Stimulated activated naive CD8-positive, alpha-beta T cell treated with anti-CD3 and anti-CD28 coated beads, Interleukin-15, amount 100 ng/mL, for 72 hours (primary cell): Measurements from ENCODE around the gene DISC1.
A peak's percentile ranks its signal among the peaks of the same experiment; 100 is the strongest.
"Not testable (repeated sequence)": the region's sequence is repeated elsewhere in the genome, so short reads cannot be mapped to it uniquely, and the experiment has no call there.

Experiments
- ATAC-seq: fragments of 150-1000 bp; cut with Tn5 transposase; 2 replicates; pipeline ENCODE4 v1.10.0; 2021; ENCODE audit warnings: mild to moderate bottlenecking, moderate library complexity
- DNase-seq, 2 donors: peaks; one replicate each; pipeline ENCODE4 v3.0.0; 2021 to 2022
- H3K27ac Mint-ChIP-seq, 2 donors: one replicate each; pipeline ENCODE4 v1.8.0; 2022; ENCODE audit warnings: mild to moderate bottlenecking in 2 of 2, mixed read lengths in 2 of 2, moderate library complexity in 2 of 2
- H3K27me3 Mint-ChIP-seq: one replicate; pipeline ENCODE4 v1.8.0; 2022; ENCODE audit warnings: mixed read lengths
- H3K4me1 Mint-ChIP-seq: one replicate; pipeline ENCODE4 v1.8.0; 2022; ENCODE audit warnings: mild to moderate bottlenecking, mixed read lengths
- H3K4me3 Mint-ChIP-seq, 2 donors: one replicate each; pipeline ENCODE4 v1.8.0; 2022; ENCODE audit warnings: mild to moderate bottlenecking in 2 of 2, mixed read lengths in 2 of 2, moderate library complexity in 1 of 2
- H3K9me3 Mint-ChIP-seq, 2 donors: one replicate each; pipeline ENCODE4 v1.8.0; 2022; ENCODE audit warnings: mixed read lengths in 2 of 2

DISC1 gene

GRCh38 chr1:231933711-231934626 is 307.4 kb downstream of the DISC1 start:
- Mint-ChIP-seq H3K27me3 (no peaks in the 10 kb centered on the region), H3K4me1 (peaks cover 20% of the 10 kb centered on the region), H3K27ac (no peak overlapping the region), H3K4me3 (no peak overlapping the region), H3K9me3 (no peaks in the 10 kb centered on the region)
- no peak for ATAC-seq
- no peak for DNase-seq

- Mint-ChIP-seq H3K4me1 (peaks cover 12% of the 10 kb centered on the region), H3K9me3 (no peaks in the 10 kb centered on the region), H3K4me3 (no peak overlapping the region), H3K27ac (peak overlapping the region in 1 of 2 donors; percentile 55), H3K27me3 (no peaks in the 10 kb centered on the region)
- ATAC-seq: no peak
- no peak for DNase-seq
Measured at GRCh38 chr1:231934797-231935196, 308.2 kb downstream of the DISC1 start.

GRCh38 chr1:231935856-231936255 is 309.3 kb downstream of the DISC1 start:
- Mint-ChIP-seq H3K27me3 (no peaks in the 10 kb centered on the region), H3K4me3 (no peak overlapping the region), H3K4me1 (peaks cover 1% of the 10 kb centered on the region), H3K9me3 (no peaks in the 10 kb centered on the region), H3K27ac (no peak overlapping the region)
- DNase-seq (no peak), ATAC-seq (no peak)

- Mint-ChIP-seq H3K9me3 (no peaks in the 10 kb centered on the region), H3K27me3 (no peaks in the 10 kb centered on the region), H3K27ac (no peak overlapping the region), H3K4me3 (no peak overlapping the region), H3K4me1 (peaks cover 4% of the 10 kb centered on the region)
- ATAC-seq (no peak), DNase-seq (no peak)
Measured at GRCh38 chr1:231936983-231937775, 310.6 kb downstream of the DISC1 start.

GRCh38 chr1:231938211-231938610 is 311.6 kb downstream of the DISC1 start:
- Mint-ChIP-seq H3K4me1 (peaks cover 4% of the 10 kb centered on the region), H3K27me3 (no peaks in the 10 kb centered on the region), H3K9me3 (peaks cover 0 to 3% of the 10 kb centered on the region in 2 donors), H3K4me3 (no peak overlapping the region), H3K27ac (no peak overlapping the region)
- ATAC-seq: no peak
- no peak for DNase-seq

- Mint-ChIP-seq H3K4me1 (peaks cover 4% of the 10 kb centered on the region), H3K4me3 (no peak overlapping the region), H3K27ac (peak overlapping the region in 1 of 2 donors; percentile 27), H3K27me3 (no peaks in the 10 kb centered on the region), H3K9me3 (peaks cover 0 to 4% of the 10 kb centered on the region in 2 donors)
- ATAC-seq (no peak), DNase-seq (no peak)
Measured at GRCh38 chr1:231938711-231939110, 312.1 kb downstream of the DISC1 start.

GRCh38 chr1:231939118-231939517 is 312.5 kb downstream of the DISC1 start:
- H3K4me3 Mint-ChIP-seq: no peak overlapping the region
- no peaks in the 10 kb centered on the region for H3K27me3 Mint-ChIP-seq
- DNase-seq (no peak), ATAC-seq (no peak)
- H3K9me3 Mint-ChIP-seq: peaks cover 0 to 4% of the 10 kb centered on the region in 2 donors
- peaks cover 4% of the 10 kb centered on the region for H3K4me1 Mint-ChIP-seq
- H3K27ac Mint-ChIP-seq: no peak overlapping the region

GRCh38 chr1:231940116-231940515 is 313.5 kb downstream of the DISC1 start:
- Mint-ChIP-seq H3K27ac (no peak overlapping the region), H3K4me3 (no peak overlapping the region), H3K9me3 (peaks cover 5 to 10% of the 10 kb centered on the region in 2 donors), H3K4me1 (peaks cover 4% of the 10 kb centered on the region), H3K27me3 (no peaks in the 10 kb centered on the region)
- ATAC-seq (no peak), DNase-seq (no peak)

GRCh38 chr1:231940701-231941100 is 314.1 kb downstream of the DISC1 start:
- Mint-ChIP-seq H3K9me3 (peaks cover 11 to 12% of the 10 kb centered on the region in 2 donors), H3K4me1 (peaks cover 4% of the 10 kb centered on the region), H3K27me3 (no peaks in the 10 kb centered on the region), H3K4me3 (no peak overlapping the region), H3K27ac (no peak overlapping the region)
- no peak for DNase-seq
- ATAC-seq: no peak

- H3K4me1 Mint-ChIP-seq: peaks cover 4% of the 10 kb centered on the region
- peak overlapping the region in 1 of 2 donors; percentile 77 for H3K27ac Mint-ChIP-seq
- DNase-seq (no peak), ATAC-seq (no peak)
- H3K27me3 Mint-ChIP-seq: no peaks in the 10 kb centered on the region
- H3K9me3 Mint-ChIP-seq: peaks cover 20 to 28% of the 10 kb centered on the region in 2 donors
- H3K4me3 Mint-ChIP-seq: no peak overlapping the region
Measured at GRCh38 chr1:231943084-231943483, 316.5 kb downstream of the DISC1 start.

- H3K4me1 Mint-ChIP-seq, ATAC-seq, H3K27me3 Mint-ChIP-seq, DNase-seq, H3K4me3 Mint-ChIP-seq, H3K27ac Mint-ChIP-seq: not testable (repeated sequence)
- peaks cover 18 to 28% of the 10 kb centered on the region in 2 donors for H3K9me3 Mint-ChIP-seq
Measured at GRCh38 chr1:231948102-231948501, 321.5 kb downstream of the DISC1 start.

GRCh38 chr1:231949277-231950091 is 322.9 kb downstream of the DISC1 start:
- Mint-ChIP-seq H3K4me3 (no peak overlapping the region), H3K9me3 (peaks cover 16 to 28% of the 10 kb centered on the region in 2 donors), H3K27me3 (no peaks in the 10 kb centered on the region), H3K27ac (peak overlapping the region in 1 of 2 donors; percentile 59), H3K4me1 (no peaks in the 10 kb centered on the region)
- DNase-seq (no peak), ATAC-seq (no peak)

GRCh38 chr1:231950331-231951128 is 323.9 kb downstream of the DISC1 start:
- H3K27me3 Mint-ChIP-seq: no peaks in the 10 kb centered on the region
- H3K27ac Mint-ChIP-seq: no peak overlapping the region
- DNase-seq (no peak), ATAC-seq (no peak)
- no peak overlapping the region for H3K4me3 Mint-ChIP-seq
- H3K4me1 Mint-ChIP-seq: no peaks in the 10 kb centered on the region
- H3K9me3 Mint-ChIP-seq: peaks cover 8 to 19% of the 10 kb centered on the region in 2 donors

GRCh38 chr1:231951374-231951773 is 324.8 kb downstream of the DISC1 start:
- H3K27me3 Mint-ChIP-seq: no peaks in the 10 kb centered on the region
- no peak overlapping the region for H3K27ac Mint-ChIP-seq
- DNase-seq: no peak

More at GRCh38 chr1:231951374-231951773, 324.8 kb downstream of the DISC1 start:
- H3K4me3 Mint-ChIP-seq: no peak overlapping the region
- peaks cover 3 to 15% of the 10 kb centered on the region in 2 donors for H3K9me3 Mint-ChIP-seq
- no peak for ATAC-seq
- no peaks in the 10 kb centered on the region for H3K4me1 Mint-ChIP-seq
